C4-2B (cell line): Measurements from ENCODE around the gene PLCB3.

ENCODE experiments used
- H3K27ac ChIP-seq: fragments of 450-650 bp; 2 replicates; pipeline ENCODE4 v1.5.1; 2017
- CTCF ChIP-seq: fragments of 450-650 bp; conservative IDR thresholded peaks from 2 replicates; pipeline ENCODE4 v1.5.1; 2017; ENCODE audit warnings: mild to moderate bottlenecking
- ZFX ChIP-seq: fragments of 450-650 bp; IDR thresholded peaks from 2 replicates; pipeline ENCODE4 v1.6.1; 2017

The PLCB3 gene

GRCh38 chr11:64206457-64207255 is 44.7 kb upstream of the PLCB3 start, which contains the start of gene FERMT3:
FERMT3 (plus strand) TSS chr11:64206721; CDS start chr11:64207365, 644 bp downstream.
- TF ChIP-seq ZFX (no peak), CTCF (no peak)
- H3K27ac ChIP-seq: no peak within 1 kb of the TSS

- H3K27ac ChIP-seq: no peak overlapping the region
- no peak for TF ChIP-seq ZFX
- TF ChIP-seq CTCF: no peak
Observed at GRCh38 chr11:64207256-64208085, 43.9 kb upstream of the PLCB3 start.

GRCh38 chr11:64208086-64208795 is 43.1 kb upstream of the PLCB3 start:
- H3K27ac ChIP-seq: no peak overlapping the region
- TF ChIP-seq CTCF (no peak), ZFX (no peak)

- no peak for TF ChIP-seq ZFX
- no peak for TF ChIP-seq CTCF
- H3K27ac ChIP-seq: no peak overlapping the region
Observed at GRCh38 chr11:64208796-64209562, 42.4 kb upstream of the PLCB3 start.

GRCh38 chr11:64209563-64209843 is 41.8 kb upstream of the PLCB3 start:
- H3K27ac ChIP-seq: no peak overlapping the region
- TF ChIP-seq CTCF: no peak
- TF ChIP-seq ZFX: no peak

- no peak overlapping the region for H3K27ac ChIP-seq
- TF ChIP-seq ZFX: no peak
- TF ChIP-seq CTCF: no peak
Observed at GRCh38 chr11:64210301-64211020, 40.9 kb upstream of the PLCB3 start.
